A673 (cell line): ENCODE data around the gene RFTN1.

Experiments
- EZH2 ChIP-seq: fragments of 200-600 bp; sonication (generic); IDR thresholded peaks from 2 replicates; pipeline ENCODE4 v1.6.1; 2017; ENCODE audit warnings: borderline replicate concordance, low read depth, mild to moderate bottlenecking, mixed read lengths, antibody characterized with exemption, low read length; ENCODE audit not compliant: poor library complexity, severe bottlenecking
- TF ChIP-seq, protein P1 (sequence below): fragments of 300-800, 200-600 bp; sonication (generic); conservative IDR thresholded peaks from 2 replicates; pipeline ENCODE4 v1.5.1; 2017; ENCODE audit warnings: low read depth, mild to moderate bottlenecking, antibody characterized with exemption, low read length, moderate library complexity, mixed read lengths

DNA sequence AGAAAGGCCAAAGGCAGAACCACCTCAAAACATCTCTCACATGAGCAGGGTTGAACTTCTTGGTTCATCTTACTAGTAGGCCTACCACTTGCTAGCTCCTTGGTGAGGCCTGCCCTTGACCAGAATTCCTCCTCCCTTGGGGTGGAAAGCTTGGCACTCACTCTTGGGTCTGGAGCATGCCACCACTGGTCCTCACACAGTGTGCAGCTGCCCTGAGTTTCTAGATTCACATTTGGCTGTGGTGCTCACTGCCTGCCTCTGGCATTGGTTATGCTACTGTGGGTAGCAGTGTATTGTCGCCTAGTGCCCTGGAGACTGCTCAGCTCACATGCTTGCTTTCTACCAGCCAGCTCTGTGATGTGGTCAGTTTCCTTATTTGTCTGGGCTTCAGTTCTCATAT is 224.8 kb downstream of the RFTN1 start:
- no peak for TF ChIP-seq EZH2
- TF ChIP-seq, protein P1, sequence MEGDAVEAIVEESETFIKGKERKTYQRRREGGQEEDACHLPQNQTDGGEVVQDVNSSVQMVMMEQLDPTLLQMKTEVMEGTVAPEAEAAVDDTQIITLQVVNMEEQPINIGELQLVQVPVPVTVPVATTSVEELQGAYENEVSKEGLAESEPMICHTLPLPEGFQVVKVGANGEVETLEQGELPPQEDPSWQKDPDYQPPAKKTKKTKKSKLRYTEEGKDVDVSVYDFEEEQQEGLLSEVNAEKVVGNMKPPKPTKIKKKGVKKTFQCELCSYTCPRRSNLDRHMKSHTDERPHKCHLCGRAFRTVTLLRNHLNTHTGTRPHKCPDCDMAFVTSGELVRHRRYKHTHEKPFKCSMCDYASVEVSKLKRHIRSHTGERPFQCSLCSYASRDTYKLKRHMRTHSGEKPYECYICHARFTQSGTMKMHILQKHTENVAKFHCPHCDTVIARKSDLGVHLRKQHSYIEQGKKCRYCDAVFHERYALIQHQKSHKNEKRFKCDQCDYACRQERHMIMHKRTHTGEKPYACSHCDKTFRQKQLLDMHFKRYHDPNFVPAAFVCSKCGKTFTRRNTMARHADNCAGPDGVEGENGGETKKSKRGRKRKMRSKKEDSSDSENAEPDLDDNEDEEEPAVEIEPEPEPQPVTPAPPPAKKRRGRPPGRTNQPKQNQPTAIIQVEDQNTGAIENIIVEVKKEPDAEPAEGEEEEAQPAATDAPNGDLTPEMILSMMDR = no peak
